Osteoblast (primary cell): ENCODE results near the gene MECP2. TPM values are rescaled to one million over a fixed set of nuclear protein-coding genes. Genes with fewer than 3 reads are reported as not detected.

Source experiments
- DNase-seq: peaks from one replicate; pipeline ENCODE4 v3.0.0; 2011; ENCODE audit warnings: low spot score, mixed read lengths; ENCODE audit not compliant: insufficient read length; ENCODE audit errors: missing footprints
- H2AFZ ChIP-seq: 2 replicates; pipeline ENCODE4 v1.6.0; 2011; ENCODE audit warnings: mild to moderate bottlenecking, low read length
- H3K27ac ChIP-seq: 2 replicates; pipeline ENCODE4 v1.5.1; 2011; ENCODE audit warnings: mild to moderate bottlenecking, low read depth, low read length, moderate library complexity
- H3K27me3 ChIP-seq: 2 replicates; pipeline ENCODE4 v1.6.0; 2012; ENCODE audit warnings: mild to moderate bottlenecking, control low read depth, inconsistent platforms, low read length, moderate library complexity; ENCODE audit not compliant: insufficient read depth
- H3K36me3 ChIP-seq: 2 replicates; pipeline ENCODE4 v1.5.1; 2011; ENCODE audit warnings: mild to moderate bottlenecking, low read length, control low read depth, moderate library complexity; ENCODE audit not compliant: insufficient read depth
- H3K4me1 ChIP-seq: 2 replicates; pipeline ENCODE4 v1.5.1; 2011; ENCODE audit warnings: mild to moderate bottlenecking, low read length, control low read depth, moderate library complexity; ENCODE audit not compliant: insufficient read depth
- H3K4me2 ChIP-seq: 2 replicates; pipeline ENCODE4 v1.6.0; 2011; ENCODE audit warnings: mild to moderate bottlenecking, low read length; ENCODE audit not compliant: insufficient read depth
- H3K4me3 ChIP-seq: fragments of 200-600 bp; sonication (generic); 3 replicates; pipeline ENCODE4 v1.5.1; 2012; ENCODE audit warnings: mild to moderate bottlenecking, low read length, inconsistent platforms; ENCODE audit not compliant: insufficient read depth
- H3K79me2 ChIP-seq: 2 replicates; pipeline ENCODE4 v1.6.0; 2012; ENCODE audit warnings: mild to moderate bottlenecking, low read length, control low read depth, inconsistent platforms; ENCODE audit not compliant: insufficient read depth
- H3K9me3 ChIP-seq: 2 replicates; pipeline ENCODE4 v1.5.1; 2011; ENCODE audit warnings: low read depth, low read length, control low read depth
- H4K20me1 ChIP-seq: 2 replicates; pipeline ENCODE4 v1.6.0; 2012; ENCODE audit warnings: mild to moderate bottlenecking, low read length, control low read depth; ENCODE audit not compliant: insufficient read depth
- CTCF ChIP-seq: IDR thresholded peaks from 2 replicates; pipeline ENCODE4 v1.5.1; 2011; ENCODE audit warnings: mild to moderate bottlenecking, low read depth, low read length, moderate library complexity; ENCODE audit errors: extremely low read depth
- total RNA-seq: library from RNA; depleted of rRNA; stranded (reverse); fragments of >200 nt; gene quantifications from 2 replicates; pipeline ENCODE4 v1.2.3, GENCODE V29; 2012

The MECP2 gene
- total RNA-seq, 1 donor = 31.1 TPM

- peaks cover 16% of the 10 kb centered on the region for H3K27me3 ChIP-seq
- H2AFZ ChIP-seq = no peak overlapping the region
- no peaks in the 10 kb centered on the region for H3K4me1 ChIP-seq
- no peak overlapping the region for H3K4me2 ChIP-seq
- no peak overlapping the region for H3K4me3 ChIP-seq
- no peaks in the 10 kb centered on the region for H4K20me1 ChIP-seq
- no peak overlapping the region for H3K27ac ChIP-seq
- H3K36me3 ChIP-seq = no peaks in the 10 kb centered on the region
- no peaks in the 10 kb centered on the region for H3K79me2 ChIP-seq
- no peak for TF ChIP-seq CTCF
- peak; percentile 45 for DNase-seq
- H3K9me3 ChIP-seq = no peaks in the 10 kb centered on the region
Measured at GRCh38 chrX:154140742-154141141, 43.2 kb upstream of the MECP2 start.

- Histone ChIP-seq H4K20me1 (no peaks in the 10 kb centered on the region), H3K4me3 (no peak overlapping the region), H3K27me3 (peaks cover 19% of the 10 kb centered on the region), H2AFZ (no peak overlapping the region), H3K79me2 (no peaks in the 10 kb centered on the region), H3K4me2 (no peak overlapping the region), H3K27ac (no peak overlapping the region), H3K9me3 (no peaks in the 10 kb centered on the region), H3K36me3 (no peaks in the 10 kb centered on the region), H3K4me1 (no peaks in the 10 kb centered on the region)
- no peak for DNase-seq
- TF ChIP-seq CTCF = no peak
Measured at GRCh38 chrX:154140206-154140605, 42.7 kb upstream of the MECP2 start.

GRCh38 chrX:154138857-154139256 is 41.3 kb upstream of the MECP2 start:
- H3K4me3 ChIP-seq = no peak overlapping the region
- no peak overlapping the region for H3K27ac ChIP-seq
- no peaks in the 10 kb centered on the region for H3K9me3 ChIP-seq
- no peak overlapping the region for H2AFZ ChIP-seq
- H3K27me3 ChIP-seq = peaks cover 23% of the 10 kb centered on the region
- H3K79me2 ChIP-seq = no peaks in the 10 kb centered on the region
- H4K20me1 ChIP-seq = no peaks in the 10 kb centered on the region
- H3K36me3 ChIP-seq = no peaks in the 10 kb centered on the region
- no peaks in the 10 kb centered on the region for H3K4me1 ChIP-seq
- DNase-seq = peak; percentile 49
- H3K4me2 ChIP-seq = no peak overlapping the region
- no peak for TF ChIP-seq CTCF

GRCh38 chrX:154136627-154137161 is 39.2 kb upstream of the MECP2 start:
- Histone ChIP-seq H3K27ac (no peak overlapping the region), H3K4me2 (peak overlapping the region; percentile 54), H2AFZ (peak overlapping the region; percentile 76), H3K36me3 (no peaks in the 10 kb centered on the region), H3K4me3 (peak overlapping the region; percentile 43), H4K20me1 (peaks cover 2% of the 10 kb centered on the region), H3K27me3 (peaks cover 21% of the 10 kb centered on the region), H3K9me3 (no peaks in the 10 kb centered on the region), H3K4me1 (no peaks in the 10 kb centered on the region), H3K79me2 (no peaks in the 10 kb centered on the region)
- DNase-seq = peak; percentile 89
- peak; percentile 54 for TF ChIP-seq CTCF
